ENCODE results near the gene GPR146. TPM values are rescaled to one million over a fixed set of nuclear protein-coding genes. Genes with fewer than 3 reads are reported as not detected.

GPR146 gene
- total RNA-seq, 2 donors from 2014 or later, result 0.66 to 0.75 TPM

DNA sequence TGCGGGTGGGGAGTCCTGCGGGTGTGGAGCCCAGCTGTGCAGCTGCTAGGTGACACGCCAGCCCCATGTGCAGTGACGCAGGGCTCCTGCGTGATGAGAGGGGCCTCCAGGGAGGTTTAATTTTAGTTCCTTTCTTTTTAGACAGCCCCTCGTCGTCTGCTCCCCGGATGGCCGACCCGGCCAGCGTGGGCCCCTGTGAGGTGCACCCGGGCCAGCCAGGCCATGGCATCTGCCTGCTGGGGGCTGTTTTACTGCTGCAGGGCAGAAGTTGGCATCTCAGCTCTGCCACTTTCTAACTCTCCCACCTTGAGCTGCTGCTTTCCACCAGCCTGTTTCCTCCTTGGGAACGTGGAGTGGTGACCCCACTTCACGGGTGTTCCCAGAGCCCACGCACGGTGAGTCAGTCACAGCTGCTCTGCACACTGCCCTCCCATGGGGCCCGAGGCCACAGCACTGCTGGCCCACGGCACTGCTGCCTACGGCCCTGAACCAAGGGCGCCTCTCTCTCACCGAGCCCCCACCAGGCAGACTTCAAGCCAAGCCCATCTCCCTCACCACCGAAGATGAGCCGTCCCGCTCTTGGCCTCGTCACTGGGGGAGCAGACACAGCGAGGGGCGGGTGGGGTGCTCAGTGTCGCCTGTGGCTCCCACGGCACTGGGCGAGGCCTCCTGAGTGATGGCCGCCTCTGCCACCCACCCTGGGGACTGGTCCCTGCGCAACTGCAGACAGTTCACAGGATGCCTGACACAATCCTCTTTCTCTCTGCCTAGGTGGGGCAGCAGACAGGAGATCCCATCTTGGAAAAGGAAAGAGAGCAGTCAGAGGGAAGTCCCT lies 40.1 kb upstream of the GPR146 start:
- peaks cover 9% of the 10 kb centered on the region for H3K36me3 ChIP-seq (ENCODE audit: control insufficient read depth, insufficient read depth, low read length)
- no peaks in the 10 kb centered on the region for H3K27me3 ChIP-seq (ENCODE audit: control insufficient read depth, insufficient read depth, low read length, poor library complexity, severe bottlenecking)
- H3K9ac ChIP-seq (ENCODE audit: extremely low read depth, low read length, poor library complexity, severe bottlenecking), result no peak overlapping the region
- H3K4me1 ChIP-seq (ENCODE audit: control insufficient read depth, insufficient read depth, low read length), result no peaks in the 10 kb centered on the region
- no peaks in the 10 kb centered on the region for H3K4me1 Mint-ChIP-seq
- H3K4me3 Mint-ChIP-seq, result no peak overlapping the region
- H3K9me3 Mint-ChIP-seq, result no peaks in the 10 kb centered on the region
- no peak for DNase-seq
- 95 to 98% methylated on average over 22 to 32 of the region's 32 CpGs for WGBS, 2 experiments (ENCODE audit: insufficient coverage in 1 of 2, insufficient read length in 1 of 2)
- no peak overlapping the region for H3K4me3 ChIP-seq (ENCODE audit: low read length)
- H3K27ac Mint-ChIP-seq, result no peak overlapping the region
- H3K27ac ChIP-seq (ENCODE audit: low read depth, low read length), result peak overlapping the region; percentile 49
- H3K27me3 Mint-ChIP-seq (ENCODE audit: insufficient read depth), result no peaks in the 10 kb centered on the region
- peaks cover 14% of the 10 kb centered on the region for H3K36me3 Mint-ChIP-seq (ENCODE audit: low read depth)
- TF ChIP-seq, protein P1, sequence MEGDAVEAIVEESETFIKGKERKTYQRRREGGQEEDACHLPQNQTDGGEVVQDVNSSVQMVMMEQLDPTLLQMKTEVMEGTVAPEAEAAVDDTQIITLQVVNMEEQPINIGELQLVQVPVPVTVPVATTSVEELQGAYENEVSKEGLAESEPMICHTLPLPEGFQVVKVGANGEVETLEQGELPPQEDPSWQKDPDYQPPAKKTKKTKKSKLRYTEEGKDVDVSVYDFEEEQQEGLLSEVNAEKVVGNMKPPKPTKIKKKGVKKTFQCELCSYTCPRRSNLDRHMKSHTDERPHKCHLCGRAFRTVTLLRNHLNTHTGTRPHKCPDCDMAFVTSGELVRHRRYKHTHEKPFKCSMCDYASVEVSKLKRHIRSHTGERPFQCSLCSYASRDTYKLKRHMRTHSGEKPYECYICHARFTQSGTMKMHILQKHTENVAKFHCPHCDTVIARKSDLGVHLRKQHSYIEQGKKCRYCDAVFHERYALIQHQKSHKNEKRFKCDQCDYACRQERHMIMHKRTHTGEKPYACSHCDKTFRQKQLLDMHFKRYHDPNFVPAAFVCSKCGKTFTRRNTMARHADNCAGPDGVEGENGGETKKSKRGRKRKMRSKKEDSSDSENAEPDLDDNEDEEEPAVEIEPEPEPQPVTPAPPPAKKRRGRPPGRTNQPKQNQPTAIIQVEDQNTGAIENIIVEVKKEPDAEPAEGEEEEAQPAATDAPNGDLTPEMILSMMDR (conservative IDR thresholded peaks at IDR 0.05), result no peak
- H3K9me3 ChIP-seq (ENCODE audit: control insufficient read depth, low read length), result no peaks in the 10 kb centered on the region

DNA sequence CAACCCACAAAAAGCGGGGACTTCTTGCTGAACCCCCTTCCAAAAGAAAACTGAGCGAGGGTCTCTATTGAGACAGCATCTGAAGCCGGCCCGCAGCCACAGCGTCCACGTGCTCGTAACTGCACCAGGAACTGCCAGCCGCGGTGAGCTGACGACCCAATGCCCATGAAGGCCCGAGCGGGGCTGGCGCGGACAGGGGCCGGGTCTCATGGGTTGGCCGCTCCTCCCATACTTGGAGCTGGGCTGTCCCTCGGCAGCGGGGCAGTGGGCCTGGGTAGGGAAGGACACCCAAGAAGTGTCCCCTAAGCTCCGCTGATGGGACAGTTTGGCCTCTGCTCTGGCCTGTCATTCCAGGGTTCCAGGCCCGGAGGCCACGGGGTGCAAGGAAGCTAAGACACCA lies 39.0 kb upstream of the GPR146 start:
- H3K9ac ChIP-seq (ENCODE audit: extremely low read depth, low read length, poor library complexity, severe bottlenecking), result no peak overlapping the region
- no peaks in the 10 kb centered on the region for H3K9me3 ChIP-seq (ENCODE audit: control insufficient read depth, low read length)
- Mint-ChIP-seq H3K27ac (no peak overlapping the region), H3K4me3 (no peak overlapping the region), H3K27me3 (ENCODE audit: insufficient read depth) (no peaks in the 10 kb centered on the region), H3K4me1 (no peaks in the 10 kb centered on the region), H3K9me3 (no peaks in the 10 kb centered on the region), H3K36me3 (ENCODE audit: low read depth) (peaks cover 19% of the 10 kb centered on the region)
- H3K27me3 ChIP-seq (ENCODE audit: control insufficient read depth, insufficient read depth, low read length, poor library complexity, severe bottlenecking), result no peaks in the 10 kb centered on the region
- peaks cover 6% of the 10 kb centered on the region for H3K36me3 ChIP-seq (ENCODE audit: control insufficient read depth, insufficient read depth, low read length)
- 96 to 98% methylated on average over 16 to 21 of the region's 21 CpGs for WGBS, 2 experiments (ENCODE audit: insufficient coverage in 1 of 2, insufficient read length in 1 of 2)
- H3K4me1 ChIP-seq (ENCODE audit: control insufficient read depth, insufficient read depth, low read length), result no peaks in the 10 kb centered on the region
- no peak for DNase-seq
- no peak overlapping the region for H3K4me3 ChIP-seq (ENCODE audit: low read length)
- no peak overlapping the region for H3K27ac ChIP-seq (ENCODE audit: low read depth, low read length)
- TF ChIP-seq, protein P1 (conservative IDR thresholded peaks at IDR 0.05), result no peak

DNA sequence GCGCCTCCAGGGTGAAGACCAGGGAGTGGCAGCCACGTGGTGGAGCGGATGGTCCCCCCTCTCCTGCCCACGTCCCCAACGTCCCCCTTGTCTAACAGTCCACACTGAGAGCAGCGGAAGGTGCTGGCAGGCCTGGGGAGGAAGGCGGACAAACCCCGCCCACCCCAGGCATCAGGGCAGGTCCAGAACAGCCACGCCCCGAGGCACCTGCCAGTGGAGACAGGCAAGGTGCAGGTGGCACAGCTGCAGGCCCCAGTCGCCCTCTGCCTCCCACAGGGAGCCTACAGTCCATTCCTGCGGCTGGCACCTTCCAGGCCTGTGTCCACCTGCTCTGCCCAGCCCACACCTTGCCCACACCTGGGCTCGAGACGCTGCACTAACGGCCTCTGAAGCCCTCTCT lies 36.4 kb upstream of the GPR146 start:
- Histone ChIP-seq H3K4me1 (ENCODE audit: control insufficient read depth, insufficient read depth, low read length) (no peaks in the 10 kb centered on the region), H3K27ac (ENCODE audit: low read depth, low read length) (no peak overlapping the region), H3K4me3 (ENCODE audit: low read length) (no peak overlapping the region), H3K36me3 (ENCODE audit: control insufficient read depth, insufficient read depth, low read length) (peaks cover 6% of the 10 kb centered on the region), H3K27me3 (ENCODE audit: control insufficient read depth, insufficient read depth, low read length, poor library complexity, severe bottlenecking) (no peaks in the 10 kb centered on the region), H3K9ac (ENCODE audit: extremely low read depth, low read length, poor library complexity, severe bottlenecking) (no peak overlapping the region), H3K9me3 (ENCODE audit: control insufficient read depth, low read length) (no peaks in the 10 kb centered on the region)
- Mint-ChIP-seq H3K9me3 (no peaks in the 10 kb centered on the region), H3K36me3 (ENCODE audit: low read depth) (peaks cover 17% of the 10 kb centered on the region), H3K27me3 (ENCODE audit: insufficient read depth) (no peaks in the 10 kb centered on the region), H3K4me3 (no peak overlapping the region), H3K27ac (no peak overlapping the region), H3K4me1 (no peaks in the 10 kb centered on the region)
- TF ChIP-seq, protein P1 (conservative IDR thresholded peaks at IDR 0.05), result no peak
- no peak for DNase-seq
- 92 to 93% methylated on average over 6 to 15 of the region's 15 CpGs for WGBS, 2 experiments (ENCODE audit: insufficient coverage in 1 of 2, insufficient read length in 1 of 2)
